Measurements from ENCODE around the gene ZNF831.

ZNF831 gene

GRCh38 chr20:59141818-59142581, 21.6 kb upstream of the ZNF831 start:
- no peak for DNase-seq

- no peak for DNase-seq
These were observed 20.3 kb upstream of the ZNF831 start for GRCh38 chr20:59143326-59143725.

GRCh38 chr20:59144179-59144830, 19.3 kb upstream of the ZNF831 start:
- no peak for DNase-seq

- DNase-seq = no peak
These were observed 18.8 kb upstream of the ZNF831 start for GRCh38 chr20:59144831-59145196.

- DNase-seq = no peak
These were observed 18.2 kb upstream of the ZNF831 start for GRCh38 chr20:59145247-59145923.

GRCh38 chr20:59145924-59146779, 17.5 kb upstream of the ZNF831 start:
- DNase-seq = no peak

GRCh38 chr20:59146780-59147565, 16.6 kb upstream of the ZNF831 start:
- no peak for DNase-seq

- no peak for DNase-seq
These were observed 16.0 kb upstream of the ZNF831 start for GRCh38 chr20:59147586-59147985.

- no peak for DNase-seq
These were observed 14.7 kb upstream of the ZNF831 start for GRCh38 chr20:59148701-59149493.

GRCh38 chr20:59149678-59150504, 13.7 kb upstream of the ZNF831 start:
- no peak for DNase-seq

GRCh38 chr20:59150821-59151251, 12.8 kb upstream of the ZNF831 start:
- DNase-seq = no peak

GRCh38 chr20:59151391-59151790, 12.2 kb upstream of the ZNF831 start:
- no peak for DNase-seq

GRCh38 chr20:59151820-59152219, 11.8 kb upstream of the ZNF831 start:
- no peak for DNase-seq

- DNase-seq = no peak
These were observed 10.9 kb upstream of the ZNF831 start for GRCh38 chr20:59152559-59153354.

GRCh38 chr20:59153355-59153681, 10.3 kb upstream of the ZNF831 start:
- no peak for DNase-seq

- DNase-seq = no peak
These were observed 9.8 kb upstream of the ZNF831 start for GRCh38 chr20:59153832-59154231.

- DNase-seq = no peak
These were observed 9.2 kb upstream of the ZNF831 start for GRCh38 chr20:59154317-59155013.

- no peak for DNase-seq
These were observed 6.6 kb upstream of the ZNF831 start for GRCh38 chr20:59157064-59157463.

- DNase-seq = no peak
These were observed 6.1 kb upstream of the ZNF831 start for GRCh38 chr20:59157531-59157930.
